ENCODE measurements around the gene SLIT1. TPM values are rescaled to one million over a fixed set of nuclear protein-coding genes. Genes with fewer than 3 reads are reported as not detected.

The SLIT1 gene
- total and polyA plus RNA-seq, 12 donors, result 0.05 to 0.65 (median 0.15) TPM

DNA sequence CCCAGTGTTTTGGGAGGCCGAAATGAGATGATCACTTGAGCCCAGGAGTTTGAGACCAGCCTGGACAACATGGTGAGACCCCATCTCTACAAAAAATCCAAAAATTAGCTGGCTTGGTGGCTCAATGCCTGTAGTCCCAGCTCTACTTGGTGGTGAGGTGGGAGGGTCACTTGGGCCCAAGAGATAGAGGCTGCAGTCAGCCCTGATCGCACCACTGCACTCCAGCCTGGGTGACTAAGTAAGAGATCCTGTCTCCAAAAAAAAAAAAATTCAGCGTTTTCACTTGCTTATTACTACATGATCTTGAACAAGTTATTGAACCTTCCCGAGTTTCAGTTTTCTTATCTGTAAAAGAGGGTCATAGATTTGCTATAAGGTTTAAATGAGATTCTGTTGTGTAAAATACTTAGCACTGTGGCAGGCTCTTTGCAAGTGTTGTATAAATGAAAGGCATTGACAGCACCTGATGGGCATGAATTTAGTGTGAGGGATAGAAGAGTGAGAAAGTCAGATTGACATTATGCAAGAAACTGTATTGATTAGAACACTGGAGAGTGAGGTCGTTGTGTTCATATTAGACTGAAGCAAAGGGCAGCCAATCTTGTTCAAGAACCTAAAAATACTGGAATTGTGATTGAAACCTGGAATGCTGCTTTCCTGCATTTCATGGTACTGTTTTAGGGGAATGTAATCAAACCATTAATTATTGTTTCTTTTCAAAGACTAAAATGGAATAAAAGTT lies 216.9 kb downstream of the SLIT1 start:
- H3K27me3 ChIP-seq, result no peaks in the 10 kb centered on the region
- no peak overlapping the region for H3K27ac ChIP-seq
- intact Hi-C loops (cut with DNase I), result no loop called here
- 93 to 97% (median 96%) methylated on average over 5 of the region's 5 CpGs for WGBS, 4 donors
- peaks cover 0 to 6% of the 10 kb centered on the region in 2 donors for H3K4me1 ChIP-seq (replicated peaks in 1 of 2)
- DNase-seq, result no peak
- no peak for TF ChIP-seq POLR2A (IDR thresholded peaks at IDR 0.05)
- TF ChIP-seq, protein P1, sequence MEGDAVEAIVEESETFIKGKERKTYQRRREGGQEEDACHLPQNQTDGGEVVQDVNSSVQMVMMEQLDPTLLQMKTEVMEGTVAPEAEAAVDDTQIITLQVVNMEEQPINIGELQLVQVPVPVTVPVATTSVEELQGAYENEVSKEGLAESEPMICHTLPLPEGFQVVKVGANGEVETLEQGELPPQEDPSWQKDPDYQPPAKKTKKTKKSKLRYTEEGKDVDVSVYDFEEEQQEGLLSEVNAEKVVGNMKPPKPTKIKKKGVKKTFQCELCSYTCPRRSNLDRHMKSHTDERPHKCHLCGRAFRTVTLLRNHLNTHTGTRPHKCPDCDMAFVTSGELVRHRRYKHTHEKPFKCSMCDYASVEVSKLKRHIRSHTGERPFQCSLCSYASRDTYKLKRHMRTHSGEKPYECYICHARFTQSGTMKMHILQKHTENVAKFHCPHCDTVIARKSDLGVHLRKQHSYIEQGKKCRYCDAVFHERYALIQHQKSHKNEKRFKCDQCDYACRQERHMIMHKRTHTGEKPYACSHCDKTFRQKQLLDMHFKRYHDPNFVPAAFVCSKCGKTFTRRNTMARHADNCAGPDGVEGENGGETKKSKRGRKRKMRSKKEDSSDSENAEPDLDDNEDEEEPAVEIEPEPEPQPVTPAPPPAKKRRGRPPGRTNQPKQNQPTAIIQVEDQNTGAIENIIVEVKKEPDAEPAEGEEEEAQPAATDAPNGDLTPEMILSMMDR (IDR thresholded peaks at IDR 0.05), result no peak
- H3K9me3 ChIP-seq (replicated peaks in 1 of 3), result no peaks in the 10 kb centered on the region
- no peak overlapping the region for H3K4me3 ChIP-seq
- H3K36me3 ChIP-seq (replicated peaks in 1 of 2), result no peaks in the 10 kb centered on the region

- H3K9me3 ChIP-seq (replicated peaks in 1 of 3), result no peaks in the 10 kb centered on the region
- DNase-seq, result no peak
- H3K36me3 ChIP-seq (replicated peaks in 1 of 2), result no peaks in the 10 kb centered on the region
- H3K27me3 ChIP-seq, result no peaks in the 10 kb centered on the region
- intact Hi-C loops (cut with DNase I), result no loop called here
- no peak for TF ChIP-seq POLR2A (IDR thresholded peaks at IDR 0.05)
- TF ChIP-seq, protein P1 (IDR thresholded peaks at IDR 0.05), result no peak
- H3K4me3 ChIP-seq, result no peak overlapping the region
- no peak overlapping the region for H3K27ac ChIP-seq
- H3K4me1 ChIP-seq (replicated peaks in 1 of 2), result peaks cover 0 to 16% of the 10 kb centered on the region in 2 donors
Measured at GRCh38 chr10:96967847-96968246, 217.9 kb downstream of the SLIT1 start.

- no peaks in the 10 kb centered on the region for H3K36me3 ChIP-seq (replicated peaks in 1 of 2)
- H3K9me3 ChIP-seq (replicated peaks in 1 of 3), result no peaks in the 10 kb centered on the region
- TF ChIP-seq, protein P1 (IDR thresholded peaks at IDR 0.05), result no peak
- TF ChIP-seq POLR2A (IDR thresholded peaks at IDR 0.05), result no peak
- WGBS, 4 donors, result 73 to 85% (median 76%) methylated on average over 2 of the region's 2 CpGs
- DNase-seq, result no peak
- H3K27me3 ChIP-seq, result no peaks in the 10 kb centered on the region
- intact Hi-C loops (cut with DNase I), result no loop called here
- no peak overlapping the region for H3K4me3 ChIP-seq
- no peak overlapping the region for H3K27ac ChIP-seq
- peaks cover 0 to 16% of the 10 kb centered on the region in 2 donors for H3K4me1 ChIP-seq (replicated peaks in 1 of 2)
Measured at GRCh38 chr10:96964131-96964530, 221.6 kb downstream of the SLIT1 start.

DNA sequence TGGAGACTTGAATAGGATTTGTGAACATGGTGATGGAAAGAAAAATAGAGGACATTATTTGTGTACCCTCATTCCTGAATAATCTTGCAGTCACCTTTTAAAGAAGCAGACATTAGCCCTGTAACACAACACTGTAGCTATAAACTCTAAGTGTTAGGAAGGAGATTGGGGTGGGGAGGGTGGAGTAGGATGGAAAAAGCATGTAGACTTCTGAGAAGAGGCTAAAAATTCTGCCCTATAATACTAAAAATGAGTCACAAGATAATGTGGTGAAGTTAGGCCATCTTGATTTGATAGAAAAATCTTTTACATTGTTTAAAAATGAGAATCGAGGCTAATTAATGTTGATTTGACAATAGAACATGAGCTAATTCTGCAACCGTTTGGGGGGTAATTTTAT lies 224.9 kb downstream of the SLIT1 start:
- no peaks in the 10 kb centered on the region for H3K36me3 ChIP-seq (replicated peaks in 1 of 2)
- intact Hi-C loops (cut with DNase I), result no loop called here
- 92 to 97% (median 95%) methylated on average over 2 of the region's 2 CpGs for WGBS, 4 donors
- H3K27ac ChIP-seq, result no peak overlapping the region
- peaks cover 0 to 16% of the 10 kb centered on the region in 2 donors for H3K4me1 ChIP-seq (replicated peaks in 1 of 2)
- H3K4me3 ChIP-seq, result no peak overlapping the region
- no peaks in the 10 kb centered on the region for H3K9me3 ChIP-seq (replicated peaks in 1 of 3)
- DNase-seq, result no peak
- H3K27me3 ChIP-seq, result no peaks in the 10 kb centered on the region
- TF ChIP-seq, protein P1 (IDR thresholded peaks at IDR 0.05), result no peak
- TF ChIP-seq POLR2A (IDR thresholded peaks at IDR 0.05), result no peak

Measured in adrenal gland (tissue), 12 donors.